Measurements from ENCODE around the gene NPR2. TPM values are rescaled to one million over a fixed set of nuclear protein-coding genes. Genes with fewer than 3 reads are reported as not detected.

The NPR2 gene
- total RNA-seq, 1 donor, result 16.6 TPM

GRCh38 chr9:35856882-35857281, 65.5 kb downstream of the NPR2 start:
- Histone ChIP-seq H3K4me3 (ENCODE audit: insufficient read depth, low read length) (no peak overlapping the region), H2AFZ (ENCODE audit: low read length) (no peak overlapping the region), H3K27me3 (ENCODE audit: insufficient read depth, low read length) (peaks cover 21% of the 10 kb centered on the region), H3K4me2 (ENCODE audit: insufficient read depth, low read length) (no peak overlapping the region), H3K4me1 (ENCODE audit: insufficient read depth, low read length) (peaks cover 6% of the 10 kb centered on the region), H3K27ac (ENCODE audit: low read depth, low read length) (no peak overlapping the region), H3K9me3 (ENCODE audit: low read depth, low read length) (no peaks in the 10 kb centered on the region), H3K79me2 (ENCODE audit: insufficient read depth, low read length) (no peaks in the 10 kb centered on the region), H4K20me1 (ENCODE audit: insufficient read depth, low read length) (no peaks in the 10 kb centered on the region), H3K36me3 (ENCODE audit: insufficient read depth, low read length) (no peaks in the 10 kb centered on the region)
- DNase-seq (ENCODE audit: insufficient read length, low spot score, missing footprints), result no peak
- no peak for TF ChIP-seq CTCF (IDR thresholded peaks at IDR 0.05; ENCODE audit: extremely low read depth, low read depth, low read length)

GRCh38 chr9:35858458-35858857, 67.1 kb downstream of the NPR2 start:
- no peak overlapping the region for H3K4me3 ChIP-seq (ENCODE audit: insufficient read depth, low read length)
- no peak for TF ChIP-seq CTCF (IDR thresholded peaks at IDR 0.05; ENCODE audit: extremely low read depth, low read depth, low read length)
- H3K27me3 ChIP-seq (ENCODE audit: insufficient read depth, low read length), result peaks cover 32% of the 10 kb centered on the region
- no peak for DNase-seq (ENCODE audit: insufficient read length, low spot score, missing footprints)
- H4K20me1 ChIP-seq (ENCODE audit: insufficient read depth, low read length), result no peaks in the 10 kb centered on the region
- no peak overlapping the region for H2AFZ ChIP-seq (ENCODE audit: low read length)
- H3K9me3 ChIP-seq (ENCODE audit: low read depth, low read length), result no peaks in the 10 kb centered on the region
- no peak overlapping the region for H3K4me2 ChIP-seq (ENCODE audit: insufficient read depth, low read length)
- H3K36me3 ChIP-seq (ENCODE audit: insufficient read depth, low read length), result no peaks in the 10 kb centered on the region
- H3K27ac ChIP-seq (ENCODE audit: low read depth, low read length), result no peak overlapping the region
- H3K4me1 ChIP-seq (ENCODE audit: insufficient read depth, low read length), result peaks cover 6% of the 10 kb centered on the region
- H3K79me2 ChIP-seq (ENCODE audit: insufficient read depth, low read length), result no peaks in the 10 kb centered on the region

Small RNA genes lying within 50 kb of the gene (small RNA-seq; reads per million reads assigned to genes)
- not detected for gene HINT2

Other genes with a start within 250 kb of the NPR2 start
- gene TESK1, start 186.3 kb upstream of the NPR2 start, total RNA-seq, result 18.5 and 18.6 TPM in 2 replicates
- gene CD72, start 173.2 kb upstream of the NPR2 start, total RNA-seq, result 2.7 and 2.9 TPM in 2 replicates
- 0.36 TPM in 1 of 2 replicates, not detected in the other for gene SIT1, start 140.7 kb upstream of the NPR2 start, total RNA-seq
- gene RMRP, start 133.6 kb upstream of the NPR2 start, total RNA-seq, result 88,726 and 110,601 TPM in 2 replicates
- gene CCDC107, start 133.3 kb upstream of the NPR2 start, total RNA-seq, result 10.6 and 15.6 TPM in 2 replicates
- 0.36 and 0.88 TPM in 2 replicates for gene ARHGEF39, start 126.4 kb upstream of the NPR2 start, total RNA-seq
- not detected in 2 replicates for gene CA9, start 117.7 kb upstream of the NPR2 start, total RNA-seq
- gene TPM2, start 101.7 kb upstream of the NPR2 start, total RNA-seq, result 911 and 946 TPM in 2 replicates
- gene TLN1, start 59.4 kb upstream of the NPR2 start, total RNA-seq, result 306 and 376 TPM in 2 replicates
- gene CREB3, start 58.9 kb upstream of the NPR2 start, total RNA-seq, result 56.6 and 64.8 TPM in 2 replicates
- gene GBA2, start 42.4 kb upstream of the NPR2 start, total RNA-seq, result 29.5 and 31.1 TPM in 2 replicates
- gene RGP1, start 42.3 kb upstream of the NPR2 start, total RNA-seq, result 16.5 and 18.5 TPM in 2 replicates
- gene MSMP, start 37.3 kb upstream of the NPR2 start, total RNA-seq, result not detected in 2 replicates
- gene SPAG8, start 20.7 kb downstream of the NPR2 start, total RNA-seq, result 0.88 and 2.2 TPM in 2 replicates
- gene HINT2, start 23.5 kb downstream of the NPR2 start, total RNA-seq, result 17.0 and 17.4 TPM in 2 replicates
- gene FAM221B, start 37.1 kb downstream of the NPR2 start, total RNA-seq, result not detected in 2 replicates
- 2.1 and 2.5 TPM in 2 replicates for gene TMEM8B, start 37.6 kb downstream of the NPR2 start, total RNA-seq
- not detected in 2 replicates for gene OR13J1, start 78.8 kb downstream of the NPR2 start, total RNA-seq
- gene HRCT1, start 114.6 kb downstream of the NPR2 start, total RNA-seq, result 1.8 and 5.1 TPM in 2 replicates
- 0.29 and 0.72 TPM in 2 replicates for gene SPAAR, start 117.9 kb downstream of the NPR2 start, total RNA-seq
- under 0.01 TPM in 2 replicates for gene OR2S2, start 166.6 kb downstream of the NPR2 start, total RNA-seq
- 31.2 and 31.5 TPM in 2 replicates for gene RECK, start 245.3 kb downstream of the NPR2 start, total RNA-seq